Inferior parietal cortex (tissue), 1 donor: Measurements from ENCODE around the gene MRPL39.

ENCODE experiments used
- DNase-seq: peaks from one replicate; pipeline ENCODE4 v3.0.0-alpha.2; 2016; ENCODE audit errors: extremely low spot score

MRPL39 gene

GRCh38 chr21:25568246-25568645 is 39.0 kb downstream of the MRPL39 start:
- no peak for DNase-seq

- no peak for DNase-seq
Measured at GRCh38 chr21:25567472-25567871, 39.8 kb downstream of the MRPL39 start.

- DNase-seq: no peak
Measured at GRCh38 chr21:25566645-25567044, 40.6 kb downstream of the MRPL39 start.

GRCh38 chr21:25565272-25566211 is 41.7 kb downstream of the MRPL39 start:
- no peak for DNase-seq

- no peak for DNase-seq
Measured at GRCh38 chr21:25564349-25564948, 42.8 kb downstream of the MRPL39 start.

GRCh38 chr21:25563361-25564116 is 43.7 kb downstream of the MRPL39 start:
- no peak for DNase-seq

GRCh38 chr21:25562660-25563059 is 44.6 kb downstream of the MRPL39 start:
- no peak for DNase-seq

GRCh38 chr21:25561668-25562641 is 45.3 kb downstream of the MRPL39 start:
- DNase-seq: no peak

GRCh38 chr21:25560891-25561290 is 46.4 kb downstream of the MRPL39 start:
- DNase-seq: no peak

- DNase-seq: no peak
Measured at GRCh38 chr21:25560271-25560685, 47.0 kb downstream of the MRPL39 start.

- DNase-seq: no peak
Measured at GRCh38 chr21:25559746-25560145, 47.5 kb downstream of the MRPL39 start.

GRCh38 chr21:25558123-25558522 is 49.2 kb downstream of the MRPL39 start:
- DNase-seq: no peak

- no peak for DNase-seq
Measured at GRCh38 chr21:25557180-25557579, 50.1 kb downstream of the MRPL39 start.

- DNase-seq: no peak
Measured at GRCh38 chr21:25556091-25556490, 51.2 kb downstream of the MRPL39 start.

- no peak for DNase-seq
Measured at GRCh38 chr21:25555492-25555891, 51.8 kb downstream of the MRPL39 start.

GRCh38 chr21:25552856-25553255 is 54.4 kb downstream of the MRPL39 start:
- DNase-seq: no peak

- no peak for DNase-seq
Measured at GRCh38 chr21:25551569-25551968, 55.7 kb downstream of the MRPL39 start.

GRCh38 chr21:25550352-25551120 is 56.7 kb downstream of the MRPL39 start:
- DNase-seq: no peak

GRCh38 chr21:25541042-25541441 is 66.2 kb downstream of the MRPL39 start:
- DNase-seq: no peak

GRCh38 chr21:25539606-25540005 is 67.7 kb downstream of the MRPL39 start:
- no peak for DNase-seq
